ENCODE data around the gene DAP. TPM values are rescaled to one million over a fixed set of nuclear protein-coding genes. Genes with fewer than 3 reads are reported as not detected.
A peak's percentile ranks its signal among the peaks of the same experiment; 100 is the strongest.

Gene DAP
- polyA plus RNA-seq, 3 donors from 2014 or later, result 43.1 to 87.1 (median 53.9) TPM

DNA sequence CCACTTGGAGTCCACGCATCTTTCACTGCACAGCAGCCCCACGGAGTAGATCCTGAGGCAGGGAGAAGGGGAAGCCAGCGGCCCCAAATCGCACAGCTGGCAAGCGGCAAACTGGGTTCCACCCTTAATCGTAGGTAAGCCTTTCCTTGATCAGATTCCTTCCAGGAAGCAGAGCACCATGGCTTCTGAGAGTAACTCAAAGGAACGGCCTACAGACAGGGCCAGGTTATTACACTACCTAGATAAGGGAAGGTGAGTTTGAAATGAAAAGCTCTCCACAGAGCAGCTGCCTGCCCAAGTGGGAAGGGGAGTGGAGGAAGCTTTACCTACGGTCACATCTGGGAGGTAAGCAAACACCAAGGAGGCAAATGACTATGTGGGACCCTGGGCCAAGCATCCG, 7.9 kb downstream of the DAP start:
- Mint-ChIP-seq H3K4me3 (no peak overlapping the region), H3K36me3 (peaks cover 4 to 11% (median 10%) of the 10 kb centered on the region in 3 donors), H3K27me3 (ENCODE audit: low read depth in 3 of 3) (peaks cover 0 to 2% (median 0%) of the 10 kb centered on the region in 3 donors), H3K9me3 (no peaks in the 10 kb centered on the region), H3K4me1 (peaks cover 16 to 20% of the 10 kb centered on the region in 2 donors), H3K27ac (peak overlapping the region in 1 of 6 donors; percentile 38)
- no peak for DNase-seq

DNA sequence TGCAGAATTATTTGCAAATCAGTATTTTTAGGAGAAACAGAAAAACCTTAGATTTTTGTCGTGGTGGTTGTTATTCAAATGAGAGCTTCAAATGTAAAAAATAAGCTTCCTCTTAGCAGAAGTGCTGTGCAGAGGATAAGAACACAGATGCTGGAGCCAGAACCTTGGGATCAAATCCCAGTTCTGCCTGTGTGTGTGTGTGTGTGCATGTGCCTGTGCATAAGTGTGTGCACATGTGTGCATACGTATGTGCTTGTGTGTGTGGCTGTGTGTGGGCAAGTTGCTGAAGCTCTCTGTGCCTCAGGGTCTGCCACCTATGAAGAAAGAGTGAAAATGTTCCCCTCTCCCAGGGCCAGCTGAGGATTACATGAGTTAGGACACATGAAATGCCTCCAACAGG, 8.6 kb downstream of the DAP start:
- H3K27ac Mint-ChIP-seq, result no peak overlapping the region
- H3K27me3 Mint-ChIP-seq (ENCODE audit: low read depth in 3 of 3), result peaks cover 0 to 2% (median 0%) of the 10 kb centered on the region in 3 donors
- no peak overlapping the region for H3K4me3 Mint-ChIP-seq
- peaks cover 9 to 14% of the 10 kb centered on the region in 2 donors for H3K4me1 Mint-ChIP-seq
- H3K9me3 Mint-ChIP-seq, result no peaks in the 10 kb centered on the region
- DNase-seq, result no peak
- peaks cover 6 to 11% (median 11%) of the 10 kb centered on the region in 3 donors for H3K36me3 Mint-ChIP-seq

DNA sequence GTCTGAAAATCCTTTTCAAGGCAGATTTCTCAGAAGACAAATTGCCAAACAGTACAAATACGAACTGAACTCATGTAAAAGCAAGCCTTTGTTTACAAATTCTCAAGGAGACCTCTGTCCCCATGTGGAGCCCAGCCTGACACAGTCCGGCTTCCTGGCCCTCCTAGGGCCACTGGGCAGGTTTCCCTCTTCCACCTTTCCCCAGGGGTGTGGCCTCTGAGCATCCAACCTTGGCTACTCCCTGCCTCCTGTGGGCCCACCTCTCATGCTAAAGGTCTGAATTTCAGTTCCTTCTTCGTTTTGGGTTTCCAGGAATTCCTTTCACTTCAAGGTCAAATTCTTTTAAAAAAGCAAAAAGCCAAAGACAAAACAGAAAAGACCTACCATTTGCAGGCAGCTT, 10.1 kb downstream of the DAP start:
- peaks cover 0 to 3% (median 0%) of the 10 kb centered on the region in 3 donors for H3K27me3 Mint-ChIP-seq (ENCODE audit: low read depth in 3 of 3)
- H3K36me3 Mint-ChIP-seq, result peaks cover 13 to 23% (median 17%) of the 10 kb centered on the region in 3 donors
- H3K4me1 Mint-ChIP-seq, result peaks cover 7 to 13% of the 10 kb centered on the region in 2 donors
- H3K9me3 Mint-ChIP-seq, result no peaks in the 10 kb centered on the region
- DNase-seq, result no peak
- no peak overlapping the region for H3K4me3 Mint-ChIP-seq
- H3K27ac Mint-ChIP-seq, result no peak overlapping the region

GRCh38 chr5:10747678-10748622, 13.1 kb downstream of the DAP start:
- DNase-seq, result no peak
- Mint-ChIP-seq H3K4me3 (no peak overlapping the region), H3K36me3 (peaks cover 25 to 39% (median 26%) of the 10 kb centered on the region in 3 donors), H3K4me1 (peaks cover 0 to 3% of the 10 kb centered on the region in 2 donors), H3K27ac (no peak overlapping the region), H3K9me3 (no peaks in the 10 kb centered on the region), H3K27me3 (ENCODE audit: low read depth in 3 of 3) (peaks cover 0 to 3% (median 0%) of the 10 kb centered on the region in 3 donors)

GRCh38 chr5:10746711-10747110, 14.3 kb downstream of the DAP start:
- H3K9me3 Mint-ChIP-seq, result no peaks in the 10 kb centered on the region
- no peak overlapping the region for H3K4me3 Mint-ChIP-seq
- peaks cover 2 to 3% of the 10 kb centered on the region in 2 donors for H3K4me1 Mint-ChIP-seq
- H3K27ac Mint-ChIP-seq, result no peak overlapping the region
- peaks cover 25 to 43% (median 26%) of the 10 kb centered on the region in 3 donors for H3K36me3 Mint-ChIP-seq
- H3K27me3 Mint-ChIP-seq (ENCODE audit: low read depth in 3 of 3), result peaks cover 0 to 3% (median 0%) of the 10 kb centered on the region in 3 donors
- no peak for DNase-seq

- no peak for DNase-seq
- Mint-ChIP-seq H3K27ac (no peak overlapping the region), H3K4me3 (no peak overlapping the region), H3K9me3 (no peaks in the 10 kb centered on the region), H3K36me3 (peaks cover 26 to 53% (median 34%) of the 10 kb centered on the region in 3 donors), H3K4me1 (peaks cover 7 to 18% of the 10 kb centered on the region in 2 donors), H3K27me3 (ENCODE audit: low read depth in 3 of 3) (peaks cover 0 to 2% (median 0%) of the 10 kb centered on the region in 3 donors)
Measured at GRCh38 chr5:10745133-10745532, 15.9 kb downstream of the DAP start.

DNA sequence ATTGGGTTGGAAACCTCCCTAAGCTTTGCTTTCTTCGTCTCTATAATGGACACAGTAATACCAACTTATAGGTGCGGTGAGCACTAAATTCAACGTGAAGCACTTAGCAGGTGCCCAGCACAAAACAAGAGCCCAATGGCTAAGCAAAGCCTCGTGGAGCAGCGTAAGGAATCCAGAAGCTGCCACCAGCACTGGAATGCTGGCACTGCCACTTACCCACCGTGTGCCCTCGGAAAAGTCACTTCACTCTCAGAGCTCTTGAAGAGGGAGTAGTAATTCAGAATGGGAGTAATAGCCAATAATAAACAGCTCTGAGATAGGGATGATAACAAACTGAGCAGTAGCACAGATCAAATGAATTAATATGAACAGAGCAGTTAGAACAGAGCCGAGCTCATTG, 16.4 kb downstream of the DAP start:
- H3K36me3 Mint-ChIP-seq, result peaks cover 26 to 57% (median 38%) of the 10 kb centered on the region in 3 donors

GRCh38 chr5:10743951-10744350, 17.1 kb downstream of the DAP start:
- H3K4me1 Mint-ChIP-seq, result peaks cover 4 to 24% of the 10 kb centered on the region in 2 donors
- H3K36me3 Mint-ChIP-seq, result peaks cover 29 to 57% (median 38%) of the 10 kb centered on the region in 3 donors
- peaks cover 0 to 4% (median 0%) of the 10 kb centered on the region in 3 donors for H3K27me3 Mint-ChIP-seq (ENCODE audit: low read depth in 3 of 3)
- H3K9me3 Mint-ChIP-seq, result no peaks in the 10 kb centered on the region
- H3K4me3 Mint-ChIP-seq, result no peak overlapping the region
- no peak for DNase-seq
- H3K27ac Mint-ChIP-seq, result no peak overlapping the region

More for the DNA sequence above, 16.4 kb downstream of the DAP start:
- no peak overlapping the region for H3K27ac Mint-ChIP-seq
- DNase-seq, result no peak
- peaks cover 0 to 4% (median 0%) of the 10 kb centered on the region in 3 donors for H3K27me3 Mint-ChIP-seq (ENCODE audit: low read depth in 3 of 3)
- peaks cover 4 to 23% of the 10 kb centered on the region in 2 donors for H3K4me1 Mint-ChIP-seq
- no peak overlapping the region for H3K4me3 Mint-ChIP-seq
- H3K9me3 Mint-ChIP-seq, result no peaks in the 10 kb centered on the region

GRCh38 chr5:10743526-10743925, 17.5 kb downstream of the DAP start:
- no peak overlapping the region for H3K27ac Mint-ChIP-seq
- no peak overlapping the region for H3K4me3 Mint-ChIP-seq
- H3K27me3 Mint-ChIP-seq (ENCODE audit: low read depth in 3 of 3), result peaks cover 0 to 4% (median 0%) of the 10 kb centered on the region in 3 donors
- H3K4me1 Mint-ChIP-seq, result peaks cover 4 to 24% of the 10 kb centered on the region in 2 donors
- H3K9me3 Mint-ChIP-seq, result no peaks in the 10 kb centered on the region
- peaks cover 31 to 61% (median 41%) of the 10 kb centered on the region in 3 donors for H3K36me3 Mint-ChIP-seq
- DNase-seq, result no peak

DNA sequence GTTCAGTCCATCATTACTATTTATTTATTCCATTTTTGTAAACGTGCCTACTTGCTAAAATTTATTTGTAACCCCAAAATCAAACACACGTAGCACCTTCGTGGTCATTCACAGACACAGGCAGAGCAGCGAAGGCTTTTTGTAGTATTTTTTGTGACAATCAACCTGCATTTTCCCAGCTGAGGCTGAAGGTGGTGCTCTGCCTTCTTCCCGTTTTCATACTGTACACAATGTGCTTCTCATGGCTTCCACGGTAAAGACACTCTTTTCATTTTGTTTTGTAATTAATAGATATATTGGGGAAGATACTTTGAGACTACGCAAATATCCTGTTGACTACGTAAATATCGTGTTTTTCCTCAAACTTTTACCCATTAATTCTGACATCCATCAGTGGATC, 19.4 kb downstream of the DAP start:
- Mint-ChIP-seq H3K27me3 (ENCODE audit: low read depth in 3 of 3) (peaks cover 0 to 2% (median 0%) of the 10 kb centered on the region in 3 donors), H3K36me3 (peaks cover 28 to 61% (median 40%) of the 10 kb centered on the region in 3 donors), H3K4me3 (no peak overlapping the region), H3K4me1 (peaks cover 9 to 33% of the 10 kb centered on the region in 2 donors), H3K9me3 (no peaks in the 10 kb centered on the region), H3K27ac (peak overlapping the region in 2 of 6 donors; percentile 16 to 38)
- DNase-seq, result no peak

- peaks cover 0 to 2% (median 0%) of the 10 kb centered on the region in 3 donors for H3K27me3 Mint-ChIP-seq (ENCODE audit: low read depth in 3 of 3)
- H3K4me3 Mint-ChIP-seq, result no peak overlapping the region
- H3K27ac Mint-ChIP-seq, result no peak overlapping the region
- DNase-seq, result no peak
- peaks cover 21 to 54% (median 39%) of the 10 kb centered on the region in 3 donors for H3K36me3 Mint-ChIP-seq
- peaks cover 16 to 40% of the 10 kb centered on the region in 2 donors for H3K4me1 Mint-ChIP-seq
- H3K9me3 Mint-ChIP-seq, result no peaks in the 10 kb centered on the region
Measured at GRCh38 chr5:10740384-10740783, 20.6 kb downstream of the DAP start.

GRCh38 chr5:10737880-10738279, 23.2 kb downstream of the DAP start:
- peaks cover 0 to 2% (median 0%) of the 10 kb centered on the region in 3 donors for H3K27me3 Mint-ChIP-seq (ENCODE audit: low read depth in 3 of 3)
- peaks cover 15 to 40% (median 30%) of the 10 kb centered on the region in 3 donors for H3K36me3 Mint-ChIP-seq
- no peak for DNase-seq
- H3K27ac Mint-ChIP-seq, result peak overlapping the region in 1 of 6 donors; percentile 35
- H3K9me3 Mint-ChIP-seq, result no peaks in the 10 kb centered on the region
- peaks cover 39 to 65% of the 10 kb centered on the region in 2 donors for H3K4me1 Mint-ChIP-seq
- H3K4me3 Mint-ChIP-seq, result no peak overlapping the region

GRCh38 chr5:10736808-10737207, 24.2 kb downstream of the DAP start:
- Mint-ChIP-seq H3K9me3 (no peaks in the 10 kb centered on the region), H3K27me3 (ENCODE audit: low read depth in 3 of 3) (peaks cover 0 to 2% (median 0%) of the 10 kb centered on the region in 3 donors), H3K4me1 (peaks cover 41 to 65% of the 10 kb centered on the region in 2 donors), H3K27ac (no peak overlapping the region), H3K4me3 (no peak overlapping the region), H3K36me3 (peaks cover 18 to 42% (median 30%) of the 10 kb centered on the region in 3 donors)
- no peak for DNase-seq

- Mint-ChIP-seq H3K4me3 (no peak overlapping the region), H3K9me3 (no peaks in the 10 kb centered on the region), H3K36me3 (peaks cover 18 to 38% (median 30%) of the 10 kb centered on the region in 3 donors), H3K27me3 (ENCODE audit: low read depth in 3 of 3) (peaks cover 0 to 2% (median 0%) of the 10 kb centered on the region in 3 donors), H3K4me1 (peaks cover 41 to 60% of the 10 kb centered on the region in 2 donors), H3K27ac (no peak overlapping the region)
- DNase-seq, result no peak
Measured at GRCh38 chr5:10736354-10736753, 24.7 kb downstream of the DAP start.
